Measurements from ENCODE around the gene RXRA. TPM values are rescaled to one million over a fixed set of nuclear protein-coding genes. Genes with fewer than 3 reads are reported as not detected.
A peak's percentile ranks its signal among the peaks of the same experiment; 100 is the strongest.

The RXRA gene
- total and polyA plus RNA-seq, 2 of the 13 experiments (the other 11 are each of a cell fraction or from before 2014, with no cell fraction given): 18.9 to 29.2 TPM

DNA sequence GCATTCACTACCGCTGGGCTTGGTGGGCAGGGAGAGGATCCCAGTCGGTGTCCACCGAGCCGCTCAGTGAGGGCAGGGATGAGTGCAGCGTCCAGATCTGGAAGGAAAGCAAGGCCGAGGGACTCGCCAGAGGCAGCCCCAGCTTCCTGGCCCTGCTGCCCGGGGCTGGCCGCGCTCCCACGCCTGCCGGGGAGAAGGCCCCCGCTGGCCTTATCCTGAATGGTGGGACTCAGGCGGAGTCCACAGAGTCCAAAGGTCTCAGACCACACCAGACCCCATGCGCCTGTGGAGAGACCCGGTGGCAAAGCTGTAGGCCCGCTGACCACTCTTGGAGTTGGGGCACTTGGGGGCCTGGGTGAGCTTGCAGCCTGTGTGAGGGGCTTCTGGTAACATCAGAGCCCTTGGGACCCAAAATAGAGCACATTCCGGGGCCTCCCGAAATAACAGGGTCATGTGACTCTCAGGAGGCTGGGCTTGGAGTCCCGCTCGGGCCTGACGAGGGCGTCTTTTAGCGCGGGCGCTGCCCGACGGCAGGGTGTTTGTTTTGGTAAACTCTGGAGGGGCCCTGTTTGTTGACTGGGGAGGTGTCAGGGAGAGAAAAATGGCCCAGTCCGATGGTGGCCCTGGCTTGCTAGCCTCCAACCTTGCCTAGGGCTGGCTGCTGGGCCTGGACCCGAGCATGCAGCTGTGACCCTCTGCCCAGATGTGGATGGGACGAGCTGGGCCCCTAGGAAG lies 2.8 kb downstream of the RXRA start (continued):
- TF ChIP-seq, protein P1, sequence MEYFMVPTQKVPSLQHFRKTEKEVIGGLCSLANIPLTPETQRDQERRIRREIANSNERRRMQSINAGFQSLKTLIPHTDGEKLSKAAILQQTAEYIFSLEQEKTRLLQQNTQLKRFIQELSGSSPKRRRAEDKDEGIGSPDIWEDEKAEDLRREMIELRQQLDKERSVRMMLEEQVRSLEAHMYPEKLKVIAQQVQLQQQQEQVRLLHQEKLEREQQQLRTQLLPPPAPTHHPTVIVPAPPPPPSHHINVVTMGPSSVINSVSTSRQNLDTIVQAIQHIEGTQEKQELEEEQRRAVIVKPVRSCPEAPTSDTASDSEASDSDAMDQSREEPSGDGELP (IDR thresholded peaks at IDR 0.05; ENCODE audit: borderline replicate concordance, low read depth): no peak
- TF ChIP-seq, protein P2, sequence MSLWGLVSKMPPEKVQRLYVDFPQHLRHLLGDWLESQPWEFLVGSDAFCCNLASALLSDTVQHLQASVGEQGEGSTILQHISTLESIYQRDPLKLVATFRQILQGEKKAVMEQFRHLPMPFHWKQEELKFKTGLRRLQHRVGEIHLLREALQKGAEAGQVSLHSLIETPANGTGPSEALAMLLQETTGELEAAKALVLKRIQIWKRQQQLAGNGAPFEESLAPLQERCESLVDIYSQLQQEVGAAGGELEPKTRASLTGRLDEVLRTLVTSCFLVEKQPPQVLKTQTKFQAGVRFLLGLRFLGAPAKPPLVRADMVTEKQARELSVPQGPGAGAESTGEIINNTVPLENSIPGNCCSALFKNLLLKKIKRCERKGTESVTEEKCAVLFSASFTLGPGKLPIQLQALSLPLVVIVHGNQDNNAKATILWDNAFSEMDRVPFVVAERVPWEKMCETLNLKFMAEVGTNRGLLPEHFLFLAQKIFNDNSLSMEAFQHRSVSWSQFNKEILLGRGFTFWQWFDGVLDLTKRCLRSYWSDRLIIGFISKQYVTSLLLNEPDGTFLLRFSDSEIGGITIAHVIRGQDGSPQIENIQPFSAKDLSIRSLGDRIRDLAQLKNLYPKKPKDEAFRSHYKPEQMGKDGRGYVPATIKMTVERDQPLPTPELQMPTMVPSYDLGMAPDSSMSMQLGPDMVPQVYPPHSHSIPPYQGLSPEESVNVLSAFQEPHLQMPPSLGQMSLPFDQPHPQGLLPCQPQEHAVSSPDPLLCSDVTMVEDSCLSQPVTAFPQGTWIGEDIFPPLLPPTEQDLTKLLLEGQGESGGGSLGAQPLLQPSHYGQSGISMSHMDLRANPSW (CRISPR knock-in tag; IDR thresholded peaks at IDR 0.05; ENCODE audit: borderline replicate concordance): 0 out of 2 replicates have a peak, but pooled peaks have one; percentile 11
- TF ChIP-seq, protein P3, sequence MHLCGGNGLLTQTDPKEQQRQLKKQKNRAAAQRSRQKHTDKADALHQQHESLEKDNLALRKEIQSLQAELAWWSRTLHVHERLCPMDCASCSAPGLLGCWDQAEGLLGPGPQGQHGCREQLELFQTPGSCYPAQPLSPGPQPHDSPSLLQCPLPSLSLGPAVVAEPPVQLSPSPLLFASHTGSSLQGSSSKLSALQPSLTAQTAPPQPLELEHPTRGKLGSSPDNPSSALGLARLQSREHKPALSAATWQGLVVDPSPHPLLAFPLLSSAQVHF (CRISPR knock-in tag; IDR thresholded peaks at IDR 0.05): no peak
- TF ChIP-seq PAXIP1 (CRISPR knock-in tag; conservative IDR thresholded peaks at IDR 0.05) (peak; percentile 66), PHF20 (CRISPR knock-in tag; IDR thresholded peaks at IDR 0.05) (no peak), ZBTB38 (CRISPR knock-in tag; IDR thresholded peaks at IDR 0.05) (no peak), GABPB1 (CRISPR knock-in tag; IDR thresholded peaks at IDR 0.05) (peak; percentile 68; the same call in 1 of the 2 replicates), ATF4 (CRISPR knock-in tag; IDR thresholded peaks at IDR 0.05) (0 out of 4 replicates have a peak, but pooled peaks of 1 of the 2 experiments have one; percentile 33), SRY (CRISPR knock-in tag; IDR thresholded peaks at IDR 0.05) (0 out of 2 replicates have a peak, but pooled peaks have one; percentile 23), NFE2 (CRISPR knock-in tag; IDR thresholded peaks at IDR 0.05) (no peak), SP4 (CRISPR knock-in tag; IDR thresholded peaks at IDR 0.05) (peak; percentile 62; the same call in 1 of the 2 replicates), ETV5 (CRISPR knock-in tag; IDR thresholded peaks at IDR 0.05; ENCODE audit: borderline replicate concordance) (no peak), ZNF3 (CRISPR knock-in tag; IDR thresholded peaks at IDR 0.05) (no peak), ZNF33B (CRISPR knock-in tag; IDR thresholded peaks at IDR 0.05) (no peak), NCOA2 (CRISPR knock-in tag; IDR thresholded peaks at IDR 0.05) (peak; percentile 3; the same call in 1 of the 2 replicates), U2AF2 (IDR thresholded peaks at IDR 0.05; ENCODE audit: low read depth, low read length) (no peak)
- TF ChIP-seq, protein P4, sequence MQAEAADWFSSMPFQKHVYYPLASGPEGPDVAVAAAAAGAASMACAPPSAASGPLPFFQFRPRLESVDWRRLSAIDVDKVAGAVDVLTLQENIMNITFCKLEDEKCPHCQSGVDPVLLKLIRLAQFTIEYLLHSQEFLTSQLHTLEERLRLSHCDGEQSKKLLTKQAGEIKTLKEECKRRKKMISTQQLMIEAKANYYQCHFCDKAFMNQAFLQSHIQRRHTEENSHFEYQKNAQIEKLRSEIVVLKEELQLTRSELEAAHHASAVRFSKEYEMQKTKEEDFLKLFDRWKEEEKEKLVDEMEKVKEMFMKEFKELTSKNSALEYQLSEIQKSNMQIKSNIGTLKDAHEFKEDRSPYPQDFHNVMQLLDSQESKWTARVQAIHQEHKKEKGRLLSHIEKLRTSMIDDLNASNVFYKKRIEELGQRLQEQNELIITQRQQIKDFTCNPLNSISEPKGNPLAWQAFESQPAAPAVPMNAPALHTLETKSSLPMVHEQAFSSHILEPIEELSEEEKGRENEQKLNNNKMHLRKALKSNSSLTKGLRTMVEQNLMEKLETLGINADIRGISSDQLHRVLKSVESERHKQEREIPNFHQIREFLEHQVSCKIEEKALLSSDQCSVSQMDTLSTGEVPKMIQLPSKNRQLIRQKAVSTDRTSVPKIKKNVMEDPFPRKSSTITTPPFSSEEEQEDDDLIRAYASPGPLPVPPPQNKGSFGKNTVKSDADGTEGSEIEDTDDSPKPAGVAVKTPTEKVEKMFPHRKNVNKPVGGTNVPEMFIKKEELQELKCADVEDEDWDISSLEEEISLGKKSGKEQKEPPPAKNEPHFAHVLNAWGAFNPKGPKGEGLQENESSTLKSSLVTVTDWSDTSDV (CRISPR knock-in tag; IDR thresholded peaks at IDR 0.05): no peak
